ENCODE measurements around the gene ABCF3. TPM values are rescaled to one million over a fixed set of nuclear protein-coding genes. Genes with fewer than 3 reads are reported as not detected.

Gene ABCF3
- total and polyA plus RNA-seq, 2 experiments from 2014 or later, result 47.8 to 59.1 TPM

DNA sequence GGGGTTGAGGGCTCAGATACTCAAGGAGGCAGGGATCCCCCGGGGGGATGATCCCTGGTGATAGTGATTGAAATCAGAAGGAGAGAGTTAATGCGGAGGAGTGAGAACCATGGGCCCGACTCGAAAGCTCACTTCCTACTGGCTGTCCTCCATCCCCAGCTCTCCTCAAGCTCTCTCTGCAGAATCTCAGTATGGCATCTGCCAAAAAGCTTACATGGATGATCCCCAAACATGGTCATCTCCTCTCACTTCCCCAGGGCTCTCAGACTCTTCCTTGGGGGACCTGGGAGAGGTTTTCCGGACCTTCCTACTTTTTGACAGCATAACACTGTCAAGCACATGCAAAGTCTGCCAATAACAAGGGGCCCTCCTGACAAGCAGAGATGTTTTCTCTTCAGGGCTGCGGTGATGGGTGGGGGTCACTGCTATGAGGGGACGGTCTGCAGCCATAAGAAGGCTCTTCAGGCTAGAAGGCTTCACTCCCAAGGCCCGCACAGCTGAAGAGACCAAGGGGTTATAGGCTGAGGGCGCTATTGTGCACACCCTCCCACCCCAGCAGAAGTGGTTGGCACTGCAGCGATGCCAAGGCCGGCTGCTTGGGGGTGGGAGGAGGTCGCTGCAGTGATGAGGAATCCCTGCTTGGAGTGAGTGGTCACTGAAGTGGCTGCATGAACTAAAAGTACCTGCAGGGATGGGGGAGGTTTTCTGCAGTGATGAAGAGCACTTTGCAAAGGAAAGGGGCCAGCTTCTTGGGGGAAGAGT is 42.6 kb downstream of the ABCF3 start:
- H3K27me3 ChIP-seq (replicated peaks; ENCODE audit: insufficient read depth), result peaks cover 52% of the 10 kb centered on the region
- H3K9ac ChIP-seq, result no peak overlapping the region
- H3K27ac ChIP-seq, result no peak overlapping the region
- H3K4me2 ChIP-seq (ENCODE audit: unreplicated experiment), result no peak overlapping the region
- no peak overlapping the region for H3K4me3 ChIP-seq
- no peak for DNase-seq
- H3K36me3 ChIP-seq (ENCODE audit: low read depth), result no peaks in the 10 kb centered on the region
- H3F3A ChIP-seq (ENCODE audit: insufficient read depth), result no peaks in the 10 kb centered on the region
- no peaks in the 10 kb centered on the region for H4K20me1 ChIP-seq (ENCODE audit: insufficient read depth)
- WGBS, 2 experiments (ENCODE audit: low coverage in 1 of 2, low lambda C conversion rate in 2 of 2, missing lambda C conversion rate in 2 of 2), result 18 to 20% methylated on average over 11 to 12 of the region's 12 CpGs
- H2AFZ ChIP-seq, result no peak overlapping the region
- H3K4me1 ChIP-seq (ENCODE audit: insufficient read depth), result no peaks in the 10 kb centered on the region
- no peaks in the 10 kb centered on the region for H3K79me2 ChIP-seq (ENCODE audit: insufficient read depth)
- H3K9me3 ChIP-seq (ENCODE audit: low read depth), result no peaks in the 10 kb centered on the region
- TF ChIP-seq EZH2phosphoT487 (IDR thresholded peaks at IDR 0.05; ENCODE audit: insufficient read depth, low read depth) (no peak), EZH2 (IDR thresholded peaks at IDR 0.05; ENCODE audit: insufficient read depth, poor library complexity, severe bottlenecking) (peak; percentile 66)
- in situ Hi-C loops (cut with MboI), result no loop called here
- no peaks in the 10 kb centered on the region for H3K9me2 ChIP-seq (ENCODE audit: insufficient read depth)

DNA sequence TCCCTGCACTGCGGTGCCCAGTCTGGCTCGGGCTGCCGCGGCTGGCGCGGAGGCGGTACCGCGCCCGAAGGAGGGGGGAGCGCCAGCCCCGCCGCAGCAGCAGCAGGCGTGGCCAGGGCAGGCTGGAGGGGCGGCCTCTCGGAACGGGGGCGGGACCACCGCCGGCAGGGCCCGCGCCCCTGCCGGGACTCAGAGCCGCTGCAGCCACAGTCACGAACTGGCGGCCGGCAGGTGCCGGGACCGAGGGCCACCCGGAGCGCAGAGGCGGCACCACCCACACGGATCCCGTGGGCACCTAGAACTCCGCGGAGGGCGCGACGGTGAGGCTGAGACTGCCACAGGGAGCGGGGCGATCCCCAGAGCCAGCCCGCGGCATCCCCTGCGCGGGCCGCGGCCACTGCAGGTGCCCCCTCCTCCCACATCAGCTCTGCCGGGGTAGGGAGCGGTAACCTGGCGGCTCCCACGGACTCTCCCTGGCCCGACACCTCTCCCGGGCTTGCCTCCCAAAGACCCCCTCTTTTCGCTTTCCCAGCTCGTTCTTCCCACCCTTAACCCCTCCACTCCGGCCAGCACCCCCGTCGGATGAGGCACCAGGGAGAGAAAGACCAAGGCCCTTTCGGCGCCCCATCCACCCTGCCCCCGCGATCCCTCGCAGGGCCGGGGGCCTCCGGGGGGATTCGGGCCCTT is 43.5 kb downstream of the ABCF3 start, which contains the start of gene VWA5B2:
Gene VWA5B2 (plus strand): TSS at position 192 of the 687 bp plus-strand sequence. CDS start 944 bp downstream, outside the sequence.
- TF ChIP-seq EZH2 (IDR thresholded peaks at IDR 0.05; ENCODE audit: insufficient read depth, poor library complexity, severe bottlenecking), result peak; percentile 95
- TF ChIP-seq EZH2phosphoT487 (IDR thresholded peaks at IDR 0.05; ENCODE audit: insufficient read depth, low read depth), result peak; percentile 68; the same call in 1 of the 2 replicates
- H3K79me2 ChIP-seq (ENCODE audit: insufficient read depth), result no peaks in the 10 kb centered on the region
- no peaks in the 10 kb centered on the region for H3K9me3 ChIP-seq (ENCODE audit: low read depth)
- H4K20me1 ChIP-seq (ENCODE audit: insufficient read depth), result no peaks in the 10 kb centered on the region
- H3K27me3 ChIP-seq (replicated peaks; ENCODE audit: insufficient read depth), result peaks cover 52% of the 10 kb centered on the region
- peak; percentile 70 for DNase-seq
- H3K27ac ChIP-seq, result no peak within 1 kb of the TSS
- no peaks in the 10 kb centered on the region for H3K9me2 ChIP-seq (ENCODE audit: insufficient read depth)
- 3 to 5% methylated on average over 28 to 38 of the region's 66 CpGs for WGBS, 2 experiments (ENCODE audit: low coverage in 1 of 2, low lambda C conversion rate in 2 of 2, missing lambda C conversion rate in 2 of 2)
- H3F3A ChIP-seq (ENCODE audit: insufficient read depth), result no peaks in the 10 kb centered on the region
- H3K9ac ChIP-seq, result no peak within 1 kb of the TSS
- H3K4me1 ChIP-seq (ENCODE audit: insufficient read depth), result no peaks in the 10 kb centered on the region
- in situ Hi-C loops (cut with MboI), result no loop called here
- no peaks in the 10 kb centered on the region for H3K36me3 ChIP-seq (ENCODE audit: low read depth)
- peak within 1 kb of the TSS; percentile 61 for H3K4me2 ChIP-seq (ENCODE audit: unreplicated experiment)
- H2AFZ ChIP-seq, result 0 out of 2 replicates have a peak within 1 kb of the TSS, but pooled peaks have one; percentile 38
- H3K4me3 ChIP-seq, result peak within 1 kb of the TSS; percentile 64

DNA sequence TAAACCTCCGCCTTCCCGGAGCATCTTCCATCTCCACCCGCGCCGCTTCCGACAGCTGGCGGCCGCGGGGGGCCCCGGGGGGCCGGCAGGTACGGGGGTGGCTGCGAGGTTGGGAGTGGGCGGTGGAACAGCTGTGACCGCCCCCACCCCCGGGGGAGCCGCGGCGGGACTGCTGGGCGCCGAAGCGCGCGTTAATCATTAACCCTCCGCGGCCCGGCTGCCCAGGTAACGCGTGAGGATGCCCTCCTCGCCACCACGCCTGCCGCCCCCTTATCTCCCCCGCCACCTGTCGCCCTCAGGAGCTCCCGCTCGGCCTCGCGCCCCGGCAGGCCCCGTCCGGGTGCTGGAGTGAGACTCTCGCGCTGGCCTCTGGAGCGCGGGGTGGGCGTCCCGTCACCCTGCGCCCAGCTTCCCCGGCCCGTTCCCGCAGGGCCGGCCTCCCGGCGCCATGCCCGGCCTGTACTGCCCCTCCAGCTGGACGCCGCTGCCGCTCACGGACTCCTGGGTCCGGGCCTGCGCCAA is 44.1 kb downstream of the ABCF3 start:
- Histone ChIP-seq H3K4me2 (ENCODE audit: unreplicated experiment) (peak overlapping the region; percentile 61), H4K20me1 (ENCODE audit: insufficient read depth) (no peaks in the 10 kb centered on the region)
- WGBS, 2 experiments (ENCODE audit: low coverage in 1 of 2, low lambda C conversion rate in 2 of 2, missing lambda C conversion rate in 2 of 2), result 1% methylated on average over 15 to 31 of the region's 61 CpGs

More for the DNA sequence above, 44.1 kb downstream of the ABCF3 start:
- Histone ChIP-seq H3K4me1 (ENCODE audit: insufficient read depth) (no peaks in the 10 kb centered on the region), H3K27ac (no peak overlapping the region), H3K4me3 (peak overlapping the region; percentile 64), H3K9me3 (ENCODE audit: low read depth) (no peaks in the 10 kb centered on the region), H3K27me3 (replicated peaks; ENCODE audit: insufficient read depth) (peaks cover 47% of the 10 kb centered on the region), H3K9ac (no peak overlapping the region), H3K79me2 (ENCODE audit: insufficient read depth) (no peaks in the 10 kb centered on the region), H3F3A (ENCODE audit: insufficient read depth) (no peaks in the 10 kb centered on the region), H2AFZ (0 out of 2 replicates have a peak overlapping the region, but pooled peaks have one; percentile 38), H3K9me2 (ENCODE audit: insufficient read depth) (no peaks in the 10 kb centered on the region), H3K36me3 (ENCODE audit: low read depth) (no peaks in the 10 kb centered on the region)
- peak; percentile 20 for DNase-seq
- in situ Hi-C loops (cut with MboI), result no loop called here
- no peak for TF ChIP-seq EZH2 (IDR thresholded peaks at IDR 0.05; ENCODE audit: insufficient read depth, poor library complexity, severe bottlenecking)
- no peak for TF ChIP-seq EZH2phosphoT487 (IDR thresholded peaks at IDR 0.05; ENCODE audit: insufficient read depth, low read depth)
